Stomach (tissue), 9 donors: ENCODE results near the gene ADTRP. TPM values are rescaled to one million over a fixed set of nuclear protein-coding genes. Genes with fewer than 3 reads are reported as not detected.
"Not testable (repeated sequence)": the region's sequence is repeated elsewhere in the genome, so short reads cannot be mapped to it uniquely, and the experiment has no call there.

Experiments used
- DNase-seq, 2 donors: peaks; one replicate each; pipeline versions ENCODE4 v3.0.0 to v3.0.0-alpha.2; 2013 to 2019
- H3K27ac ChIP-seq, 5 donors: fragments of 200-600 bp in 4 of 5; sonication (generic) in 4 of 5; one replicate each; pipeline ENCODE4 v1.5.1; 2013 to 2019; ENCODE audit warnings: mild to moderate bottlenecking in 1 of 5, moderate library complexity in 1 of 5
- H3K27me3 ChIP-seq, 3 donors: fragments of 200-600 bp; sonication (generic); one replicate each; pipeline ENCODE4 v1.5.1; 2017 to 2019; ENCODE audit warnings: mixed run types in 1 of 3
- H3K36me3 ChIP-seq, 4 donors: fragments of 200-600 bp; sonication (generic); 1 replicate in 3 of 4; 2 replicates in 1 of 4; pipeline ENCODE4 v1.5.1; 2016 to 2019
- H3K4me1 ChIP-seq, 4 donors: fragments of 200-600 bp; sonication (generic); one replicate each; pipeline ENCODE4 v1.5.1; 2016 to 2019
- H3K4me3 ChIP-seq, 4 donors: fragments of 200-600 bp; sonication (generic) in 3 of 4; one replicate each; pipeline ENCODE4 v1.5.1; 2016 to 2019; ENCODE audit warnings: mild to moderate bottlenecking in 1 of 4
- H3K9me3 ChIP-seq, 4 donors: fragments of 200-600 bp; sonication (generic); one replicate each; pipeline ENCODE4 v1.5.1; 2016 to 2019
- EP300 ChIP-seq: sonication (generic); formaldehyde crosslinking; IDR thresholded peaks from one replicate; pipeline ENCODE4 v1.6.1; 2017; ENCODE audit warnings: antibody characterized with exemption
- POLR2A ChIP-seq, 4 donors: fragments of 450-650 bp; IDR thresholded peaks; one replicate each; pipeline ENCODE4 v1.6.1; 2016; ENCODE audit warnings: antibody characterized with exemption in 4 of 4, control low read depth in 2 of 4, mild to moderate bottlenecking in 1 of 4, moderate library complexity in 1 of 4
- POLR2AphosphoS5 ChIP-seq, 3 donors: sonication (generic); formaldehyde crosslinking; IDR thresholded peaks; one replicate each; pipeline ENCODE4 v1.6.1; 2016; ENCODE audit warnings: antibody characterized with exemption in 3 of 3
- WGBS, 5 donors: extraction: QIAGEN DNeasy Blood & Tissue Kit in 3 of 5; methylation state at CpG; one replicate each; pipeline versions ENCODE4 v1.1.5 to v1.1.7; 2013 to 2018; 5-methylcytosine and 5-hydroxymethylcytosine counted together
- intact Hi-C: fragments of 100-400 bp; cut with DNase I; formaldehyde crosslinking; loops from one replicate; pipeline ENCODE4 v1.15.1; 2023; ENCODE audit warnings: low total_unique reads
- polyA plus RNA-seq, 3 donors: library from polyadenylated mRNA; stranded (reverse); fragments of 200-250 nt; gene quantifications; one replicate each; pipeline ENCODE4 v1.2.3, GENCODE V29; 2013
- total RNA-seq, 5 donors: library from RNA; depleted of rRNA; stranded (reverse); fragments of >200 nt; gene quantifications; one replicate each; pipeline versions ENCODE4 v1.1.0 to v1.2.3, GENCODE V29; 2014 to 2016
- TF ChIP-seq, protein P1 (sequence below), 7 experiments: fragments of 450-650 bp in 4 of 7; fragments of 200-600 bp in 3 of 7; sonication (generic) in 3 of 7; IDR thresholded peaks; one replicate each; pipeline ENCODE4 v1.5.1; 2016 to 2019; ENCODE audit warnings: antibody characterized with exemption in 7 of 7, control low read depth in 2 of 7, mild to moderate bottlenecking in 1 of 7
- donor health status: healthy with polysubstance abuse.
- donor health status: Bipolar disorder and iron deficiency.
- donor health status: healthy.

The ADTRP gene
- total and polyA plus RNA-seq, 8 donors: 3.9 to 63.6 (median 20.8) TPM

- intact Hi-C loops: no loop called here
- Histone ChIP-seq H3K4me3 (no peak overlapping the region), H3K27me3 (no peaks in the 10 kb centered on the region), H3K4me1 (peaks cover 0 to 5% (median 2%) of the 10 kb centered on the region in 4 donors), H3K36me3 (no peaks in the 10 kb centered on the region), H3K9me3 (no peaks in the 10 kb centered on the region), H3K27ac (no peak overlapping the region)
- peak in 1 of 2 donors; percentile 59 for DNase-seq
- TF ChIP-seq, protein P1, sequence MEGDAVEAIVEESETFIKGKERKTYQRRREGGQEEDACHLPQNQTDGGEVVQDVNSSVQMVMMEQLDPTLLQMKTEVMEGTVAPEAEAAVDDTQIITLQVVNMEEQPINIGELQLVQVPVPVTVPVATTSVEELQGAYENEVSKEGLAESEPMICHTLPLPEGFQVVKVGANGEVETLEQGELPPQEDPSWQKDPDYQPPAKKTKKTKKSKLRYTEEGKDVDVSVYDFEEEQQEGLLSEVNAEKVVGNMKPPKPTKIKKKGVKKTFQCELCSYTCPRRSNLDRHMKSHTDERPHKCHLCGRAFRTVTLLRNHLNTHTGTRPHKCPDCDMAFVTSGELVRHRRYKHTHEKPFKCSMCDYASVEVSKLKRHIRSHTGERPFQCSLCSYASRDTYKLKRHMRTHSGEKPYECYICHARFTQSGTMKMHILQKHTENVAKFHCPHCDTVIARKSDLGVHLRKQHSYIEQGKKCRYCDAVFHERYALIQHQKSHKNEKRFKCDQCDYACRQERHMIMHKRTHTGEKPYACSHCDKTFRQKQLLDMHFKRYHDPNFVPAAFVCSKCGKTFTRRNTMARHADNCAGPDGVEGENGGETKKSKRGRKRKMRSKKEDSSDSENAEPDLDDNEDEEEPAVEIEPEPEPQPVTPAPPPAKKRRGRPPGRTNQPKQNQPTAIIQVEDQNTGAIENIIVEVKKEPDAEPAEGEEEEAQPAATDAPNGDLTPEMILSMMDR (IDR thresholded peaks at IDR 0.05): no peak
- no peak for TF ChIP-seq POLR2A (IDR thresholded peaks at IDR 0.05)
- TF ChIP-seq POLR2AphosphoS5 (IDR thresholded peaks at IDR 0.05): no peak
- TF ChIP-seq EP300: no peak
- WGBS, 5 donors: 28 to 65% (median 39%) methylated on average over 2 of the region's 2 CpGs
Measured at GRCh38 chr6:11803591-11803971, 25.0 kb upstream of the ADTRP start.

DNA sequence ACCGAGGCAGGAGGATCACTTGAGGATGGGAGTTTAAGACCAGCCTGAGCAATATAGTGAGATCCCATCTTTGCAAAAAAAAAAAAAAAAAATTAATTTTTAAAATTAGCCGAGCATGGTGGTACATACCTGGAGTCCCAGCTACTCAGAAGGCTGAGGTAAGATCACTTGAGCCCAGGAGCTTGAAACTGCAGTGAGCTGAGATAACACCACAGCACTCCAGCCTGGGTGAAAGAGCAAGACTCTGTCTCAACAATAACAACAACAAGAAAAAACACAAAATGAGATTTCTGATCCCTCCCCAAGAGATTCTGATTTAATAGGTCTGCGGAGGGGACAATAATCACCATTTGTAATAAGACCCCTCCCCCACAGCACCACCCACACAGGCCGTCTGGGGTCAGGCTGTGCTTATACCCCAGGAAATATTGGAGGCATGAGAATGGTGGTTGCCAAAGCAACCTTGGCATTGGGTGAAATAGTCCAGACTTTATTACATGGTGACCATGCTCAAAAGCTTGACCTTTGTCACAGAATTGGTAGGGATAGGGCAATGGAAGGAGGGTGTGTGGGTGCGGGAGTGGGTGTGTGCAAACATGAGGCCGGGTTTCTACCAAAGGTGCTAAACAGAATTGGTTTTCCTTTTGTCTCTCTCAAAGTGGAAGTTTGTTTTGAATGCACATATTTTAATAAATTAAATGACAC is 24.4 kb upstream of the ADTRP start:
- no peaks in the 10 kb centered on the region for H3K27me3 ChIP-seq
- DNase-seq: peak in 1 of 2 donors; percentile 39
- 70 to 78% (median 72%) methylated on average over 6 of the region's 6 CpGs for WGBS, 5 donors
- peaks cover 0 to 5% (median 2%) of the 10 kb centered on the region in 4 donors for H3K4me1 ChIP-seq
- intact Hi-C loops: no loop called here
- no peaks in the 10 kb centered on the region for H3K9me3 ChIP-seq
- TF ChIP-seq POLR2AphosphoS5 (IDR thresholded peaks at IDR 0.05): no peak
- no peak for TF ChIP-seq EP300
- no peak for TF ChIP-seq POLR2A (IDR thresholded peaks at IDR 0.05)
- TF ChIP-seq, protein P1 (IDR thresholded peaks at IDR 0.05): no peak
- H3K36me3 ChIP-seq: no peaks in the 10 kb centered on the region
- no peak overlapping the region for H3K4me3 ChIP-seq
- no peak overlapping the region for H3K27ac ChIP-seq

- intact Hi-C loops, H3K9me3 ChIP-seq, DNase-seq, H3K4me3 ChIP-seq, H3K36me3 ChIP-seq, H3K27ac ChIP-seq, H3K4me1 ChIP-seq, H3K27me3 ChIP-seq: not testable (repeated sequence)
- 29 to 70% (median 63%) methylated on average over 1 of the region's 1 CpG for WGBS, 5 donors
Measured at GRCh38 chr6:11800531-11800930, 21.9 kb upstream of the ADTRP start.

DNA sequence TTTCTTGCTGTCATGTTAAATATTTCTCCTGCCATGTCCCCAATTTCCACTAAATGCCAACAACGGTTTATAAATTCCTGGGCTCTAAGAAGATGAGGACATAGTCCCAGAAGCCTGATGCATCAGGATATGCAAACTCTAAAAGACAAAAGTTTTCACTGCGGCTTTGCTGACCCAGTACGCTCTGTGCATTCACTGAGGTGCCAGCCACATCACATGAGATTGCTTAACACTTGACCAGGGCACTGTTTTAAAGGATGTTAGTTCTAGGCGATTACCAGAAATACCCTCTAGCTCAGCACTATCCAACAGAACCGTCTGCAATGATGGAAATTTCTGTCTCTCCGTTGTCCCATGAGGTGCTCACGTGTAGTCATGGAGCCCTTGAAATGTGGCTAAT is 19.9 kb upstream of the ADTRP start:
- no peaks in the 10 kb centered on the region for H3K27me3 ChIP-seq
- WGBS, 5 donors: 86 to 91% (median 90%) methylated on average over 7 of the region's 7 CpGs
- peaks cover 0 to 18% (median 7%) of the 10 kb centered on the region in 4 donors for H3K4me1 ChIP-seq
- no peak overlapping the region for H3K27ac ChIP-seq
- intact Hi-C loops: no loop called here
- DNase-seq: no peak
- no peaks in the 10 kb centered on the region for H3K36me3 ChIP-seq
- H3K9me3 ChIP-seq: no peaks in the 10 kb centered on the region
- H3K4me3 ChIP-seq: no peak overlapping the region
- TF ChIP-seq, protein P1 (IDR thresholded peaks at IDR 0.05): no peak
- TF ChIP-seq POLR2AphosphoS5 (IDR thresholded peaks at IDR 0.05) (no peak), POLR2A (IDR thresholded peaks at IDR 0.05) (no peak), EP300 (no peak)

DNA sequence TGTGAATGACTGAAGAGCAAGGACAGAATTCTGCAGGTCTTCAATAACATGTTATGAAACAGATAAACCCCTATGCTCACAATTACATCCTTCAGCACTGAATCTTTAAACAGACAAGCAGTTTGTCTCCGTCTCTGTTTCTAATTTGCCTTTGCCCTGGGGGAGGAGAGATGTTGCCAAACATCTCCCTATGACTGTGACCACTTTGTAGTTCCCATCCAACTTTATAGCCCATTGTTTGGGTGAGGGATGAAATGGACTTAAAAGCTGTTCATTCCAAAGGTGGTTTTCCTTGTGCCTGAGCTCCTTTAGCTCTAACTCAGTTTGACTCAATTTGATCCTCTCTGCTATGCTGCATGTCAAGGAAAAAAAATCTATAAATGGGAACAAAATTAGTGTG is 19.5 kb upstream of the ADTRP start:
- 64 to 81% (median 74%) methylated on average over 1 of the region's 1 CpG for WGBS, 5 donors
- no peak overlapping the region for H3K27ac ChIP-seq
- no peak overlapping the region for H3K4me3 ChIP-seq
- H3K36me3 ChIP-seq: no peaks in the 10 kb centered on the region
- no peaks in the 10 kb centered on the region for H3K9me3 ChIP-seq
- intact Hi-C loops: no loop called here
- H3K27me3 ChIP-seq: no peaks in the 10 kb centered on the region
- TF ChIP-seq EP300: no peak
- TF ChIP-seq, protein P1 (IDR thresholded peaks at IDR 0.05): no peak
- TF ChIP-seq POLR2A (IDR thresholded peaks at IDR 0.05): no peak
- no peak for TF ChIP-seq POLR2AphosphoS5 (IDR thresholded peaks at IDR 0.05)
- DNase-seq: no peak
- peaks cover 0 to 16% (median 5%) of the 10 kb centered on the region in 4 donors for H3K4me1 ChIP-seq
